ENCODE measurements around the gene JARID2.

JARID2 gene

GRCh38 chr6:15338476-15338875 lies 92.6 kb downstream of the JARID2 start:
- DNase-seq = no peak

DNA sequence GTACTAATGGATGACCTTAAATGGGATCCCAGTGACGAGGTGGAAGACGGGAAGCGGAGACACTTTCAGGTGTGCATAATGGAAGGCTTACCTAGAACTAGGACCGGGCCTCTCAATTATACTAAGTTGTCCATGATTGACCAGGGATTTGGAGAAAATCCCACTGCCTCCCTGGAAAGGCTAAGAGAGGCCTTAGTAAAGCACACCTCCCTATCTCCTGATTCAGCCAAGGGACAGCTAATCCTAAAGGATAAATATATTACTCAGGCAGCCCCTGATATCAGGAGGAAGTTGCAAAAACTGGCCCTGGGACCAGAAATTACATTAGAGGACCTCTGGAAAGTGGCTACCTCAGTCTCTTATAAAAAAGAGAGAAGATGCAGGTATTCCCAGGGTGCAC lies 93.2 kb downstream of the JARID2 start:
- no peak for DNase-seq

GRCh38 chr6:15340105-15340601 lies 94.3 kb downstream of the JARID2 start:
- no peak for DNase-seq

DNA sequence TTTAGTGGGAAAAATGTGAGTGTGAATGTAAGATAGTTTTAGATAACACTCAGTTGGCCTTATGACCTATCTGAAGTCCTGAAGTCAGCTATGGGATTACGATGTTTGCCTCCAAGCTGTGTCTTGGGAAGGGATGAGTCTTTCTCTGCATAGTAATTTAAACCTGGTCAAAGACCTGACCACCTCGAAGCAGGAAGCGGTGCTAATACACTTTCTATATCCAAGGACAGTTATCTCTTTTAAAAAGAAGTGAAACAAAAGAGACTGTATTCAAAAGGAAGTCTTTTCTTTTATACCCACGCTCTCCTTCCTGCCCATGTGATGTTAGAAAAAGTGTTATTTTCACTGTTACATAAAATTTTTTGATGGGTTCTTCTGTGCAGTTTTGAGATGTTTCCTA lies 94.9 kb downstream of the JARID2 start:
- DNase-seq = no peak

GRCh38 chr6:15341311-15342001 lies 95.6 kb downstream of the JARID2 start:
- DNase-seq = no peak

- no peak for DNase-seq
Observed at GRCh38 chr6:15342114-15342513, 96.2 kb downstream of the JARID2 start.

DNA sequence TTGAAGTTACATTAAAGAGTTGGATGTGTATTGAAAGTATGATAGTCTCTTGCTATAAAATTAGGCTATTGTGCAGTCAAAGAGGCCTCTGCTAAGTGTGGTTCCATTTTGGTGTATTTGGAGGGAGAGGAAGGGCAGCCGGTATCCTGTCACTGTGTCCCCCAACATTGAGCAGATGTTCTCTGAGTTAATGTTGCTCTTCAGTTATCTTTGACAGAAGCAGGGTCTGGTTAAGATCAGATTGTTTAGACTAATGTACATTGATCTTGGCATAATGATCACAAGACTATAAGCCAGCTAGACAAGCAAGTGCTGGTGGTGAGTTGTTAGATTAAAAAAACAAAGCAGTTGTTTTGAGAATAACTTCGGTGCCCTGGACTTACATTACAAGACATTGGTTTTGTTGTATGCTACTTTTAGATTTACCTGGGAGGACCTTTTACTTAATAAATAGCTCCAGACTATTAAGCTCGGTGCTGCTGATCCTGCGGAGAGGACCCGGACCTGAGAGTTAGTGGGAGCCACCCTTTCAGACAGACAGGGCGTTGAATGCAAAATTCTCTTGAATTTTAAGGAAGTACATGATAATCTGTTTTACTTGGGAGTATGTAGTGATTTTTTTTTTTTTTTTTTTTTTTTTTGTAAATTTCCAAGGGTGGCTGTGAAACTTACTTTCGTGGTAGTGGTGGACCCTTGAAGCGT lies 97.8 kb downstream of the JARID2 start:
- DNase-seq = no peak

DNA sequence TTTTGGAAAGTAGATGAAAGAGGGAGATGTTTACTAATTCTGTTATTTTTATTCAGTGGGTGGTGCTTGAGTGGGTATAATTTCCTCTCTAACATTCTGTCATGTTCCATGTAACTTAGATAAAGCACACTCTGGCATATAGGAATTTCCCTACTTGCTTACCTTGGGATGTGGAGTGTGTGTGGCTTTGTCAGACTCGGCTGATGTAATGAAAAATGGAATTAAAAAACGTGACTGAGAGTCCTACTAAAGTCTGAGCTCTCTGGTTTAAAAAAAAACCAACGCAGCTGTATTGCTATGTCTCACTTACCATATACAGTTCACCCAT lies 98.3 kb downstream of the JARID2 start:
- no peak for DNase-seq

GRCh38 chr6:15344831-15345230 lies 99.0 kb downstream of the JARID2 start:
- DNase-seq = no peak

DNA sequence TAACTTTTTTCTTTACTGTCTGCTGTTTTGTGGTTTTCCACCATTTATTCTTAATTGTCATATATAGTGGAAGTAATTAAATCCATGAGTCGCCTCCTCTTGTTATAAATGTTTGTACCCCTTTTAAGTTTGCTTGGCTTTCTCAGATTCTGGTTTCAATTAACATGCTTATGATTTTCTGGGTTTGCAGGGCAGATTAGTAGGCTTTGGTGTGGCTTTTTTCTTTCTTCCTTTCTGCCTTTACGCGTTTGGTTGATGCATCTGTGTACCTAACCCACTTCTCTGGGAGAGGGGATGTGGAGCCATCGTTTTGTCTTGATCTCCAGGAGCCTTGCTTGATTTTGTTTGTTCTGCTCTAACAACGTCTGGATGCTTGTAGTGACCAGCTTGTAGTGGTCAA lies 100.4 kb downstream of the JARID2 start:
- DNase-seq = no peak

- DNase-seq = no peak
Observed at GRCh38 chr6:15348528-15348927, 102.7 kb downstream of the JARID2 start.

DNA sequence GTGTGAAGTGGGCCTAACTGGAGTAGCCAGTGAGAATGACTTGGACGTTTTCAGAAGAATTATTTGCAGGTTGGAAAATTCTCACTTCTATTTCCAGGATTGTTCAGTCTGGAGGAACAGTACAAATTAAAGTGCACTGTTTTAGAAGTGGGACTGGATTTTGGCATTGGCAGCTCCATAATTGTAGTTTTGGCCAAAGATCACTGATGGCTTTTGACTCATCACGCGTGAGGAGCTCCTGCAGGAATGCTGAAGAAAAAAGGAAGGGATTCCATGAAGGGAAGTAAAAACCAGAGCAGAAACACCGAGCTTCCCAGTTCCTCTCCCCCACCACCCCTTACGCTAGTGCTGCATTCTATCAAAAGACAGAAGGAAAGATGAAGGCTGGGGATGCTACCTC lies 103.5 kb downstream of the JARID2 start:
- no peak for DNase-seq

DNA sequence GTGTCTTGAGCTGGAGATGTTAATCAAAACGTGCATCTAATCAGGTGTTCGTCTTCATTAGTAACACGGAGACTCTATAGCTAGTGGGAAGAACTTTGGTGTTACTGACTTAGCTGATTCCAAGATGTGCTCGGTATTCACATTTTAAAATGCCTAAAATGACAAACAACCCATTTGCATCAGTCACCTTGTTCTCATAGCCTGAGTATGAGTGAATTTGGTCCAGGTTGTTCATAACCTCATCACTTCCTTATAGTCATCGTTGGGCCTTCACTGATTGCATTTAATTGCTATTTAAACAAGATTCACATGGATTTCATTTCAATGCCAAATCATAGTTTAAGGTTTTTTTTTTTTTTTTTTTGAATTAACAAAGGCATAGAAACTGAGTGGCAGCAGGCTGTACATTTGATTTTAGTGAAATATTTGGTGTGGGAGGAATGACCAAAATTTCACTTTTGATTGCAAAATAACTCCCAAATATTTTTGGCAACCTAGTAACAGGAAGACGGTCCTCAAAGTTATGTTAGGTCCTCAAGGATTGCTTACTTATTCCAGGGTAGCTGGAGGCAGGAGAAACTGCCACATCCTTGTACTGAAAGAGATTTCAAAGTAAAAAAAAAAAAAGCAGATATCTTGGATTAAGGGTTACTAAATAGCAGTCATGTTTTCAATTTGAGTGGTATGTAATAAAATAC lies 104.7 kb downstream of the JARID2 start:
- no peak for DNase-seq

- no peak for DNase-seq
Observed at GRCh38 chr6:15351631-15352030, 105.8 kb downstream of the JARID2 start.

DNA sequence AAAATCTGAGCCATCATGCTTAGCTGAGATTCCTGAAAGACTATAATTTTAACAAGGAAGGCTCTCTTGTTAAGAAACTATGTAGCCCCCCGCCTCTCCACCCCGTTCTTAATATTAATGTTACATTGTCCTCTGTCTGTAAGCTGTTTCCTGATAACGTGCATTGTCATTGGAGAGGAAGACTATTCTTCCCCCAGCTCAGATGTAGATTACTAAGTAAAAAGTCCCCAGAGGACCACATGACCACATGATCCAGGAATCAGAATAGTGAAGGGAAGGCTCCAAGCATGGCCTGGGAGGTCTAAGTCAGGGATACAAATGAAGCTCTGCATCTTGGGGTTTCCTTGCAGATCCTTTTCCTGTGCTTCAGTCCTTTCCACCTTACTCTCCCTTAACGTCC lies 106.4 kb downstream of the JARID2 start:
- DNase-seq = no peak

DNA sequence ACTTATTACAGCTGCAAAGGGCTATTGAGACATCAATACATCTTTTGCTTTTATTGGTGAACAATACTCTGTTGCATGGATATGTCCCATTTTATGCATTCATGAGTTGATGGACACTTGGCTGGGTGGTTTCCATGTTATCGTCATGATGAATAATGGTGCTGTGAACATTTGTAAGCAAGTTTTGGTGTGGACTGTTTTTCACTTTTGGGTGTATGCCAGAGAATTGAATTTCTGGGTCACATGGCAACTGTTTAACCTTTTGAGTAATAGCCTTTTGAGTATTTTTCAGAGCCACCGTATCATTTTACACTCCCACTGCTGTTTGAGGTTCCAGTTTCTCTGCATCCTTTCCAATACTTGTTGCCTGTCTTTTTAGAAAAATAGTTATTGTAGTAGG lies 107.0 kb downstream of the JARID2 start:
- DNase-seq = no peak

- no peak for DNase-seq
Observed at GRCh38 chr6:15355683-15356099, 109.8 kb downstream of the JARID2 start.

GRCh38 chr6:15356179-15356578 lies 110.3 kb downstream of the JARID2 start:
- DNase-seq = no peak

DNA sequence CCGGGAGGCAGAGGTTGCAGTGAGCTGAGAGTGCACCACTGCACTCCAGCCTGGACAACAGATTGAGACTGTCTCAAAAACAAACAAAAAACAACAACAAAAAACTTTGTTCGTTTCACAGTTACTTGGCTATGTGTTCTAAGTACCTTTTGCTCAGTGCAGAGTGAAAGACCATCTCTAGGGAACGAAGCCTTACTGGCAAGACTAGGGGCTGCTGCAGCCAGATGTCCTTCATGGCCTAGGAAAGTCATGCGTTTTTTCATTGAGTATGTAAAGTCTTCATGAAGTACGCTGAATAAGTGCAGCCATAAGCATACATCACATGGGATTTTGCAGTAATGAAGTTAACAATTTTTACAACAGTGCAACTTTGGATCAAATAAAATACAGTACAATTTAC lies 111.1 kb downstream of the JARID2 start:
- no peak for DNase-seq

DNA sequence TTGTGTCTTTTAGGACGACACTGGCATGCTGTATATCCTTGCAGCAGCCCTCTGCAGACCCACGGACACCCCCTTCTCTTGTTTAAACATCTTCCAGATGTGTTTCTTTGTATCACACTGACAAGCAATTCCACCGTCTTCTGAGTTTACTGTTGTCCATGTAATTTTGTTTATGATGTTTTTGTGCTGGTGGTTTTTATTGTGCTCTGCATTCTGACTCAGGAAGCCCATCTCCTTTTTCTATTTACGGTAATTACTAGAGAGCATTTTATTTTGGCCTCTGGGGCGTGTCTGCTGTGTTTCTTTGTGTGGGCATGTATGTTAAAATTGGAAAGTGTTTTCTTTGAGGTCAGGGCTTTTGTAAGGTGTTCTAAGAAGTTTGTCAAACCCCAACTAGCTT lies 111.9 kb downstream of the JARID2 start:
- DNase-seq = no peak

GRCh38 chr6:15358579-15359327 lies 112.9 kb downstream of the JARID2 start:
- DNase-seq = no peak

DNA sequence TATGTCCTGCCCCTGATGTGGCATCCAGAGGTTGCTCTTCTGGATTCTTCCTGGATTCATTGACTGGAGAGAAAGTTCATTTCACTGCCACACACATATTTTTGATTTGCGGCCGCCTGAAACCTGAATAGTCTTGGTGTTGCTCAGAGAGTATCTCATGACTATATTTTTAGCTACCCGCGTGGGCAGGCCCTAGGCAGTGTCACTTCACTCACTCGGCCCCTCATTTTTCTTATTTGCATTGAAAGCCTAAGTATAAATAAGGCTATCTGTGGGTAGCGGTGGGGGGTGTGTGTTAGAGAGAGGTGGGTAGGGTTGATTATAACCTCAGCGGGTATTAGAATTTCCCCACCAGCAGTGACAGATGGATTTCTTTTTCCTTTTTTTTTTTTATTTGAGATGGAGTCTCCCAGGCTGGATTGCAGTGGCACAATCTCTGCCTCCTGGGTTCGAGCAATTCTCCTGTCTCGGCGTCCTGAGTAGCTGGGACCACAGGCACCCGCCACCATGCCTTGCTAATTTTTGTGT lies 113.5 kb downstream of the JARID2 start:
- DNase-seq = no peak

DNA sequence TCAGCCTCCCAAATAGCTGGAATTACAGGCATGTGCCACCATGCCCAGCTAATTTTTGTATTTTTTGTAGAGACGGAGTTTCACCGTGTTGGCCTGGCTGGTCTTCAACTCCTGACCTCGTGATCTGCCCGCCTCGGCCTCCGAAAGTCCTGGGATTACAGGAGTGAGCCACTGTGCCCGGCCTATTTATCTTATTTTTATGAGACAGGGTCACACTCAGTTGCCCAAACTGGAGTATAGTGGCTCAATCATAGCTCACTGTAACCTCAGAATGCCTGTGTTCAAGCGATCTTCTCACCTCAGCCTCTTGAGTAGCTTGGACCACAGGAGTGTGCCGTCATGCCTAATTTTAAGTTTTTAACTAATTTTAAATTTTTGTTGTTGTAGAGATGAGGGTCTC lies 114.4 kb downstream of the JARID2 start:
- DNase-seq = no peak

Data from CD4-positive, alpha-beta T cell treated with Interleukin-4 for 4 hours (primary cell).